GM23338 (cell line): ENCODE measurements around the gene BOD1. TPM values are rescaled to one million over a fixed set of nuclear protein-coding genes. Genes with fewer than 3 reads are reported as not detected.

ENCODE experiments used
- ATAC-seq: fragments of 200-7000 bp; cut with Tn5 transposase; 3 replicates; pipeline ENCODE4 v1.9.1; 2020
- DNase-seq: peaks from one replicate; pipeline ENCODE4 v3.0.0-alpha.2; 2015; ENCODE audit warnings: low spot score
- H2AFZ ChIP-seq: fragments of 200-600 bp; sonication (generic); 2 replicates; pipeline ENCODE4 v1.8.0; 2016; ENCODE audit warnings: antibody characterized with exemption, mild to moderate bottlenecking, moderate library complexity
- H3F3A ChIP-seq: fragments of 200-600 bp; sonication (generic); replicated peaks from 2 replicates; pipeline ENCODE4 v1.8.0; 2017; ENCODE audit warnings: antibody characterized with exemption, mixed run types, low read depth
- H3K27ac ChIP-seq: fragments of 200-600 bp; sonication (generic); 2 replicates; pipeline ENCODE4 v1.6.1; 2016; ENCODE audit warnings: low read depth
- H3K27me3 ChIP-seq: fragments of 200-600 bp; sonication (generic); 2 replicates; pipeline ENCODE4 v1.8.0; 2016; ENCODE audit warnings: mild to moderate bottlenecking, mixed run types, moderate library complexity; ENCODE audit not compliant: insufficient read depth
- H3K36me3 ChIP-seq: fragments of 200-600 bp; sonication (generic); 2 replicates; pipeline ENCODE4 v1.8.0; 2016; ENCODE audit warnings: mild to moderate bottlenecking; ENCODE audit not compliant: insufficient read depth
- H3K4me1 ChIP-seq: fragments of 200-600 bp; sonication (generic); 2 replicates; pipeline ENCODE4 v1.8.0; 2016; ENCODE audit warnings: mild to moderate bottlenecking, moderate library complexity; ENCODE audit not compliant: insufficient read depth
- H3K4me2 ChIP-seq: fragments of 200-600 bp; sonication (generic); 2 replicates; pipeline ENCODE4 v1.7.1; 2017; ENCODE audit warnings: mixed run types
- H3K4me3 ChIP-seq: fragments of 200-600 bp; sonication (generic); 2 replicates; pipeline ENCODE4 v1.6.1; 2016; ENCODE audit warnings: mixed run types
- H3K79me2 ChIP-seq: fragments of 200-600 bp; sonication (generic); replicated peaks from 2 replicates; pipeline ENCODE4 v1.8.0; 2017; ENCODE audit warnings: mild to moderate bottlenecking; ENCODE audit not compliant: insufficient read depth
- H3K9me2 ChIP-seq: fragments of 200-600 bp; sonication (generic); 2 replicates; pipeline ENCODE4 v1.8.0; 2017; ENCODE audit not compliant: insufficient read depth
- H4K20me1 ChIP-seq: fragments of 200-600 bp; sonication (generic); replicated peaks from 2 replicates; pipeline ENCODE4 v1.8.0; 2017; ENCODE audit warnings: mild to moderate bottlenecking; ENCODE audit not compliant: insufficient read depth
- H3K27ac Mint-ChIP-seq: 2 replicates; pipeline ENCODE4 v1.8.0; 2020; ENCODE audit warnings: inconsistent platforms, mild to moderate bottlenecking, moderate library complexity, mixed read lengths
- H3K27me3 Mint-ChIP-seq: 3 replicates; pipeline ENCODE4 v1.8.0; 2022; ENCODE audit warnings: low read depth, mild to moderate bottlenecking, moderate library complexity, mixed read lengths, inconsistent platforms; ENCODE audit not compliant: insufficient read depth, poor library complexity
- H3K36me3 Mint-ChIP-seq: 3 replicates; pipeline ENCODE4 v1.8.0; 2021; ENCODE audit warnings: low read depth, mild to moderate bottlenecking, inconsistent platforms, moderate library complexity, mixed read lengths
- H3K4me1 Mint-ChIP-seq: 3 replicates; pipeline ENCODE4 v1.8.0; 2020; ENCODE audit warnings: mild to moderate bottlenecking, inconsistent platforms, mixed read lengths
- H3K4me3 Mint-ChIP-seq: 3 replicates; pipeline ENCODE4 v1.8.0; 2021; ENCODE audit warnings: moderate library complexity, mild to moderate bottlenecking, inconsistent platforms, mixed read lengths
- H3K9me3 Mint-ChIP-seq: 3 replicates; pipeline ENCODE4 v1.8.0; 2020; ENCODE audit warnings: moderate library complexity, mild to moderate bottlenecking, inconsistent platforms, mixed read lengths
- CREB1 ChIP-seq: fragments of 250-450 bp; sonication (Bioruptor Pico); IDR thresholded peaks from 2 replicates; pipeline ENCODE4 v1.5.0; 2020; ENCODE audit warnings: low read depth, mild to moderate bottlenecking, moderate library complexity
- ETS1 ChIP-seq: IDR thresholded peaks from 2 replicates; pipeline ENCODE4 v1.6.1; 2016; ENCODE audit warnings: antibody characterized with exemption
- EZH2 ChIP-seq: fragments of 200-600 bp; sonication (generic); IDR thresholded peaks from one replicate; pipeline ENCODE4 v1.8.0; 2017; ENCODE audit warnings: antibody characterized with exemption, mild to moderate bottlenecking, low read depth; ENCODE audit not compliant: unreplicated experiment
- EZH2phosphoT487 ChIP-seq: fragments of 200-600 bp; sonication (generic); IDR thresholded peaks from one replicate; pipeline ENCODE4 v1.8.1; 2018; ENCODE audit warnings: antibody characterized with exemption; ENCODE audit not compliant: unreplicated experiment
- JUNB ChIP-seq: IDR thresholded peaks from one replicate; pipeline ENCODE4 v1.6.1; 2016; ENCODE audit warnings: antibody characterized with exemption; ENCODE audit not compliant: unreplicated experiment
- NANOG ChIP-seq: IDR thresholded peaks from 2 replicates; pipeline ENCODE4 v1.6.1; 2016; ENCODE audit warnings: antibody characterized with exemption, borderline replicate concordance
- POLR2AphosphoS5 ChIP-seq: IDR thresholded peaks from 2 replicates; pipeline ENCODE4 v1.6.1; 2016; ENCODE audit warnings: antibody characterized with exemption, low read depth
- STAT1 ChIP-seq: IDR thresholded peaks from one replicate; pipeline ENCODE4 v1.6.1; 2016; ENCODE audit warnings: antibody characterized with exemption; ENCODE audit not compliant: unreplicated experiment
- ZNF114 ChIP-seq: fragments of 250-450 bp; sonication (Bioruptor Pico); IDR thresholded peaks from 2 replicates; pipeline ENCODE4 v1.5.0; 2020; ENCODE audit warnings: mild to moderate bottlenecking, moderate library complexity
- ZNF331 ChIP-seq: fragments of 250-450 bp; sonication (Bioruptor Pico); IDR thresholded peaks from 2 replicates; pipeline ENCODE4 v1.5.0; 2020; ENCODE audit warnings: low read depth, mild to moderate bottlenecking, moderate library complexity
- polyA plus RNA-seq: library from polyadenylated mRNA; unstranded; fragments of >200 nt; fragmentation: Nextera tagmentation; extraction: Ambion mirVana; gene quantifications from 2 replicates; pipeline ENCODE4 v1.2.1, GENCODE V29; 2016
- total RNA-seq: library from RNA; depleted of rRNA; stranded (reverse); fragments of >200 nt; shearing (Covaris generic); gene quantifications from 2 replicates; pipeline ENCODE4 v1.2.3, GENCODE V29; 2014
- TF ChIP-seq, protein P1 (sequence below): fragments of 250-450 bp; sonication (Bioruptor Pico); IDR thresholded peaks from 2 replicates; pipeline ENCODE4 v1.5.0; 2020; ENCODE audit warnings: mild to moderate bottlenecking, moderate library complexity
- TF ChIP-seq, protein P2 (sequence below): IDR thresholded peaks from one replicate; pipeline ENCODE4 v1.6.1; 2018; ENCODE audit warnings: antibody characterized with exemption; ENCODE audit not compliant: unreplicated experiment
- TF ChIP-seq, protein P3 (sequence below), 2 experiments: fragments of 200-600 bp in 1 of 2; sonication (generic) in 1 of 2; conservative IDR thresholded peaks; 2 replicates each; pipeline versions ENCODE4 v1.5.1 to v1.6.1; 2016 to 2017; ENCODE audit warnings: antibody characterized with exemption in 2 of 2, low read depth in 2 of 2, mild to moderate bottlenecking in 2 of 2, moderate library complexity in 1 of 2

The BOD1 gene
- total and polyA plus RNA-seq, 2 experiments from 2014 or later: 94.7 to 141 TPM

DNA sequence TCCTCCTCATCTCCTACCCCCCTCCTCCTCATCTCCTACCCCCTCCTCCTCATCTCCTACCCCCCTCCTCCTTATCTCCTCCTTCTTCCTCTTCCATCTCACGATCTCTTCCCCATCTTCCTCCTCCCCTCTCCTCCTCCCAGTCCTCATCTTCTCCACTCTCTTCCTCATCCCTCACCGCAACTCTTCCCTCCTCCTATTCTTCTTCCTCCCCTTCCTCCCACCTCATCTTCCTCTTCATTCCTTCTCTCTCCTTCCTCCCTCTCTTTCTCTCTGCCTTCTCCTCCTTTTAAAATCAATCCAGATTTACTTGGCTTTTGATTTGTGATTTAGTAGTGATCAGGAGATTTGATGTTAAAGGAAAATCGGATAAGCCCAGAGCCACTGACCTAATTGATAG lies 15.0 kb upstream of the BOD1 start:
- peaks cover 11% of the 10 kb centered on the region for H3K27me3 Mint-ChIP-seq
- H3K36me3 Mint-ChIP-seq: no peaks in the 10 kb centered on the region
- Histone ChIP-seq H3K79me2 (no peaks in the 10 kb centered on the region), H4K20me1 (no peaks in the 10 kb centered on the region), H3K27me3 (no peaks in the 10 kb centered on the region), H3K27ac (no peak overlapping the region), H3K4me2 (no peak overlapping the region), H3K4me1 (peaks cover 23% of the 10 kb centered on the region), H2AFZ (no peak overlapping the region), H3K9me2 (no peaks in the 10 kb centered on the region), H3F3A (peaks cover 14% of the 10 kb centered on the region; the same call in 1 of the 2 replicates), H3K36me3 (no peaks in the 10 kb centered on the region), H3K4me3 (no peak overlapping the region)
- H3K4me1 Mint-ChIP-seq: peaks cover 48% of the 10 kb centered on the region
- no peak overlapping the region for H3K27ac Mint-ChIP-seq
- ATAC-seq (no peak), DNase-seq (no peak)
- no peak overlapping the region for H3K4me3 Mint-ChIP-seq
- H3K9me3 Mint-ChIP-seq: no peaks in the 10 kb centered on the region; the same call in 2 of the 3 replicates
- no peak for TF ChIP-seq POLR2AphosphoS5
- no peak for TF ChIP-seq STAT1
- TF ChIP-seq, protein P1, sequence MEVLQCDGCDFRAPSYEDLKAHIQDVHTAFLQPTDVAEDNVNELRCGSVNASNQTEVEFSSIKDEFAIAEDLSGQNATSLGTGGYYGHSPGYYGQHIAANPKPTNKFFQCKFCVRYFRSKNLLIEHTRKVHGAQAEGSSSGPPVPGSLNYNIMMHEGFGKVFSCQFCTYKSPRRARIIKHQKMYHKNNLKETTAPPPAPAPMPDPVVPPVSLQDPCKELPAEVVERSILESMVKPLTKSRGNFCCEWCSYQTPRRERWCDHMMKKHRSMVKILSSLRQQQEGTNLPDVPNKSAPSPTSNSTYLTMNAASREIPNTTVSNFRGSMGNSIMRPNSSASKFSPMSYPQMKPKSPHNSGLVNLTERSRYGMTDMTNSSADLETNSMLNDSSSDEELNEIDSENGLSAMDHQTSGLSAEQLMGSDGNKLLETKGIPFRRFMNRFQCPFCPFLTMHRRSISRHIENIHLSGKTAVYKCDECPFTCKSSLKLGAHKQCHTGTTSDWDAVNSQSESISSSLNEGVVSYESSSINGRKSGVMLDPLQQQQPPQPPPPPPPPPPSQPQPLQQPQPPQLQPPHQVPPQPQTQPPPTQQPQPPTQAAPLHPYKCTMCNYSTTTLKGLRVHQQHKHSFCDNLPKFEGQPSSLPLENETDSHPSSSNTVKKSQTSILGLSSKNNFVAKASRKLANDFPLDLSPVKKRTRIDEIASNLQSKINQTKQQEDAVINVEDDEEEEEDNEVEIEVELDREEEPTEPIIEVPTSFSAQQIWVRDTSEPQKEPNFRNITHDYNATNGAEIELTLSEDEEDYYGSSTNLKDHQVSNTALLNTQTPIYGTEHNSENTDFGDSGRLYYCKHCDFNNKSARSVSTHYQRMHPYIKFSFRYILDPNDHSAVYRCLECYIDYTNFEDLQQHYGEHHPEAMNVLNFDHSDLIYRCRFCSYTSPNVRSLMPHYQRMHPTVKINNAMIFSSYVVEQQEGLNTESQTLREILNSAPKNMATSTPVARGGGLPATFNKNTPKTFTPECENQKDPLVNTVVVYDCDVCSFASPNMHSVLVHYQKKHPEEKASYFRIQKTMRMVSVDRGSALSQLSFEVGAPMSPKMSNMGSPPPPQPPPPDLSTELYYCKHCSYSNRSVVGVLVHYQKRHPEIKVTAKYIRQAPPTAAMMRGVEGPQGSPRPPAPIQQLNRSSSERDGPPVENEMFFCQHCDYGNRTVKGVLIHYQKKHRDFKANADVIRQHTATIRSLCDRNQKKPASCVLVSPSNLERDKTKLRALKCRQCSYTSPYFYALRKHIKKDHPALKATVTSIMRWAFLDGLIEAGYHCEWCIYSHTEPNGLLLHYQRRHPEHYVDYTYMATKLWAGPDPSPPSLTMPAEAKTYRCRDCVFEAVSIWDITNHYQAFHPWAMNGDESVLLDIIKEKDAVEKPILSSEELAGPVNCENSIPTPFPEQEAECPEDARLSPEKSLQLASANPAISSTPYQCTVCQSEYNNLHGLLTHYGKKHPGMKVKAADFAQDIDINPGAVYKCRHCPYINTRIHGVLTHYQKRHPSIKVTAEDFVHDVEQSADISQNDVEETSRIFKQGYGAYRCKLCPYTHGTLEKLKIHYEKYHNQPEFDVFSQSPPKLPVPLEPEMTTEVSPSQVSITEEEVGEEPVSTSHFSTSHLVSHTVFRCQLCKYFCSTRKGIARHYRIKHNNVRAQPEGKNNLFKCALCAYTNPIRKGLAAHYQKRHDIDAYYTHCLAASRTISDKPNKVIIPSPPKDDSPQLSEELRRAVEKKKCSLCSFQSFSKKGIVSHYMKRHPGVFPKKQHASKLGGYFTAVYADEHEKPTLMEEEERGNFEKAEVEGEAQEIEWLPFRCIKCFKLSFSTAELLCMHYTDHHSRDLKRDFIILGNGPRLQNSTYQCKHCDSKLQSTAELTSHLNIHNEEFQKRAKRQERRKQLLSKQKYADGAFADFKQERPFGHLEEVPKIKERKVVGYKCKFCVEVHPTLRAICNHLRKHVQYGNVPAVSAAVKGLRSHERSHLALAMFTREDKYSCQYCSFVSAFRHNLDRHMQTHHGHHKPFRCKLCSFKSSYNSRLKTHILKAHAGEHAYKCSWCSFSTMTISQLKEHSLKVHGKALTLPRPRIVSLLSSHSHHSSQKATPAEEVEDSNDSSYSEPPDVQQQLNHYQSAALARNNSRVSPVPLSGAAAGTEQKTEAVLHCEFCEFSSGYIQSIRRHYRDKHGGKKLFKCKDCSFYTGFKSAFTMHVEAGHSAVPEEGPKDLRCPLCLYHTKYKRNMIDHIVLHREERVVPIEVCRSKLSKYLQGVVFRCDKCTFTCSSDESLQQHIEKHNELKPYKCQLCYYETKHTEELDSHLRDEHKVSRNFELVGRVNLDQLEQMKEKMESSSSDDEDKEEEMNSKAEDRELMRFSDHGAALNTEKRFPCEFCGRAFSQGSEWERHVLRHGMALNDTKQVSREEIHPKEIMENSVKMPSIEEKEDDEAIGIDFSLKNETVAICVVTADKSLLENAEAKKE (CRISPR knock-in tag): no peak
- no peak for TF ChIP-seq EZH2phosphoT487
- TF ChIP-seq NANOG: no peak
- TF ChIP-seq, protein P2, sequence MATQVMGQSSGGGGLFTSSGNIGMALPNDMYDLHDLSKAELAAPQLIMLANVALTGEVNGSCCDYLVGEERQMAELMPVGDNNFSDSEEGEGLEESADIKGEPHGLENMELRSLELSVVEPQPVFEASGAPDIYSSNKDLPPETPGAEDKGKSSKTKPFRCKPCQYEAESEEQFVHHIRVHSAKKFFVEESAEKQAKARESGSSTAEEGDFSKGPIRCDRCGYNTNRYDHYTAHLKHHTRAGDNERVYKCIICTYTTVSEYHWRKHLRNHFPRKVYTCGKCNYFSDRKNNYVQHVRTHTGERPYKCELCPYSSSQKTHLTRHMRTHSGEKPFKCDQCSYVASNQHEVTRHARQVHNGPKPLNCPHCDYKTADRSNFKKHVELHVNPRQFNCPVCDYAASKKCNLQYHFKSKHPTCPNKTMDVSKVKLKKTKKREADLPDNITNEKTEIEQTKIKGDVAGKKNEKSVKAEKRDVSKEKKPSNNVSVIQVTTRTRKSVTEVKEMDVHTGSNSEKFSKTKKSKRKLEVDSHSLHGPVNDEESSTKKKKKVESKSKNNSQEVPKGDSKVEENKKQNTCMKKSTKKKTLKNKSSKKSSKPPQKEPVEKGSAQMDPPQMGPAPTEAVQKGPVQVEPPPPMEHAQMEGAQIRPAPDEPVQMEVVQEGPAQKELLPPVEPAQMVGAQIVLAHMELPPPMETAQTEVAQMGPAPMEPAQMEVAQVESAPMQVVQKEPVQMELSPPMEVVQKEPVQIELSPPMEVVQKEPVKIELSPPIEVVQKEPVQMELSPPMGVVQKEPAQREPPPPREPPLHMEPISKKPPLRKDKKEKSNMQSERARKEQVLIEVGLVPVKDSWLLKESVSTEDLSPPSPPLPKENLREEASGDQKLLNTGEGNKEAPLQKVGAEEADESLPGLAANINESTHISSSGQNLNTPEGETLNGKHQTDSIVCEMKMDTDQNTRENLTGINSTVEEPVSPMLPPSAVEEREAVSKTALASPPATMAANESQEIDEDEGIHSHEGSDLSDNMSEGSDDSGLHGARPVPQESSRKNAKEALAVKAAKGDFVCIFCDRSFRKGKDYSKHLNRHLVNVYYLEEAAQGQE: no peak
- TF ChIP-seq ZNF114 (CRISPR knock-in tag): no peak
- TF ChIP-seq ZNF331 (CRISPR knock-in tag): no peak
- TF ChIP-seq JUNB: no peak
- TF ChIP-seq ETS1: no peak
- TF ChIP-seq EZH2: no peak
- TF ChIP-seq, protein P3, sequence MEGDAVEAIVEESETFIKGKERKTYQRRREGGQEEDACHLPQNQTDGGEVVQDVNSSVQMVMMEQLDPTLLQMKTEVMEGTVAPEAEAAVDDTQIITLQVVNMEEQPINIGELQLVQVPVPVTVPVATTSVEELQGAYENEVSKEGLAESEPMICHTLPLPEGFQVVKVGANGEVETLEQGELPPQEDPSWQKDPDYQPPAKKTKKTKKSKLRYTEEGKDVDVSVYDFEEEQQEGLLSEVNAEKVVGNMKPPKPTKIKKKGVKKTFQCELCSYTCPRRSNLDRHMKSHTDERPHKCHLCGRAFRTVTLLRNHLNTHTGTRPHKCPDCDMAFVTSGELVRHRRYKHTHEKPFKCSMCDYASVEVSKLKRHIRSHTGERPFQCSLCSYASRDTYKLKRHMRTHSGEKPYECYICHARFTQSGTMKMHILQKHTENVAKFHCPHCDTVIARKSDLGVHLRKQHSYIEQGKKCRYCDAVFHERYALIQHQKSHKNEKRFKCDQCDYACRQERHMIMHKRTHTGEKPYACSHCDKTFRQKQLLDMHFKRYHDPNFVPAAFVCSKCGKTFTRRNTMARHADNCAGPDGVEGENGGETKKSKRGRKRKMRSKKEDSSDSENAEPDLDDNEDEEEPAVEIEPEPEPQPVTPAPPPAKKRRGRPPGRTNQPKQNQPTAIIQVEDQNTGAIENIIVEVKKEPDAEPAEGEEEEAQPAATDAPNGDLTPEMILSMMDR (conservative IDR thresholded peaks at IDR 0.05; ENCODE audit: low read depth in 2 of 2): no peak
- TF ChIP-seq CREB1 (CRISPR knock-in tag): no peak
